ENCODE results near the gene PI4K2A.

The PI4K2A gene

GRCh38 chr10:97703398-97704067 is 63.1 kb downstream of the PI4K2A start:
- Histone ChIP-seq H3K4me2 (ENCODE audit: low read length) (no peak overlapping the region), H3K9ac (ENCODE audit: low read length) (no peak overlapping the region), H2AFZ (ENCODE audit: low read depth, low read length) (no peak overlapping the region), H3K9me3 (ENCODE audit: insufficient read depth, low read length) (no peaks in the 10 kb centered on the region), H3K36me3 (replicated peaks; ENCODE audit: low read depth, low read length) (no peaks in the 10 kb centered on the region), H3K27me3 (ENCODE audit: low read depth, low read length) (no peaks in the 10 kb centered on the region), H3K4me3 (ENCODE audit: low read length) (no peak overlapping the region), H3K4me1 (ENCODE audit: low read length) (peaks cover 2% of the 10 kb centered on the region; the same call in 1 of the 2 replicates), H4K20me1 (ENCODE audit: insufficient read depth, low read length) (no peaks in the 10 kb centered on the region), H3K79me2 (ENCODE audit: low read length) (no peaks in the 10 kb centered on the region), H3K27ac (ENCODE audit: low read length) (no peak overlapping the region)
- no peak for TF ChIP-seq EZH2phosphoT487 (IDR thresholded peaks at IDR 0.05; ENCODE audit: low read depth)
- no peak for TF ChIP-seq CTCF (IDR thresholded peaks at IDR 0.05; ENCODE audit: low read depth, low read length)

GRCh38 chr10:97704341-97704740 is 63.9 kb downstream of the PI4K2A start:
- no peaks in the 10 kb centered on the region for H4K20me1 ChIP-seq (ENCODE audit: insufficient read depth, low read length)
- no peak overlapping the region for H3K4me3 ChIP-seq (ENCODE audit: low read length)
- H3K9ac ChIP-seq (ENCODE audit: low read length) = no peak overlapping the region
- no peaks in the 10 kb centered on the region for H3K27me3 ChIP-seq (ENCODE audit: low read depth, low read length)
- TF ChIP-seq CTCF (IDR thresholded peaks at IDR 0.05; ENCODE audit: low read depth, low read length) (no peak), EZH2phosphoT487 (IDR thresholded peaks at IDR 0.05; ENCODE audit: low read depth) (no peak)
- no peaks in the 10 kb centered on the region for H3K9me3 ChIP-seq (ENCODE audit: insufficient read depth, low read length)
- H3K4me1 ChIP-seq (ENCODE audit: low read length) = peaks cover 2% of the 10 kb centered on the region; the same call in 1 of the 2 replicates
- no peaks in the 10 kb centered on the region for H3K36me3 ChIP-seq (replicated peaks; ENCODE audit: low read depth, low read length)
- H3K79me2 ChIP-seq (ENCODE audit: low read length) = no peaks in the 10 kb centered on the region
- H3K4me2 ChIP-seq (ENCODE audit: low read length) = no peak overlapping the region
- no peak overlapping the region for H3K27ac ChIP-seq (ENCODE audit: low read length)
- H2AFZ ChIP-seq (ENCODE audit: low read depth, low read length) = no peak overlapping the region

- no peaks in the 10 kb centered on the region for H3K36me3 ChIP-seq (replicated peaks; ENCODE audit: low read depth, low read length)
Measured at GRCh38 chr10:97705006-97705670, 64.7 kb downstream of the PI4K2A start.

More at GRCh38 chr10:97705006-97705670, 64.7 kb downstream of the PI4K2A start:
- Histone ChIP-seq H3K4me1 (ENCODE audit: low read length) (peaks cover 2% of the 10 kb centered on the region; the same call in 1 of the 2 replicates), H3K4me3 (ENCODE audit: low read length) (no peak overlapping the region), H3K27me3 (ENCODE audit: low read depth, low read length) (no peaks in the 10 kb centered on the region), H3K79me2 (ENCODE audit: low read length) (no peaks in the 10 kb centered on the region), H4K20me1 (ENCODE audit: insufficient read depth, low read length) (no peaks in the 10 kb centered on the region), H3K9me3 (ENCODE audit: insufficient read depth, low read length) (no peaks in the 10 kb centered on the region), H3K4me2 (ENCODE audit: low read length) (no peak overlapping the region), H3K9ac (ENCODE audit: low read length) (no peak overlapping the region), H3K27ac (ENCODE audit: low read length) (no peak overlapping the region), H2AFZ (ENCODE audit: low read depth, low read length) (no peak overlapping the region)
- TF ChIP-seq EZH2phosphoT487 (IDR thresholded peaks at IDR 0.05; ENCODE audit: low read depth) (no peak), CTCF (IDR thresholded peaks at IDR 0.05; ENCODE audit: low read depth, low read length) (no peak)
